Upper lobe of left lung (tissue), 6 donors: ENCODE measurements around the gene GDE1. TPM values are rescaled to one million over a fixed set of nuclear protein-coding genes. Genes with fewer than 3 reads are reported as not detected.
A peak's percentile ranks its signal among the peaks of the same experiment; 100 is the strongest.

ENCODE experiments used
- ATAC-seq, 2 donors: fragments of 200-7000 bp; cut with Tn5 transposase; one replicate each; pipeline ENCODE4 v1.9.1; 2022; ENCODE audit warnings: mild to moderate bottlenecking in 2 of 2, moderate library complexity in 2 of 2; ENCODE audit not compliant: low FRiP score in 2 of 2
- DNase-seq, 2 donors: peaks; one replicate each; pipeline ENCODE4 v3.0.0-alpha.2; 2019 to 2020
- H3K27ac ChIP-seq, 4 donors: fragments of 200-600 bp; sonication (generic); one replicate each; pipeline ENCODE4 v1.5.1; 2016 to 2019
- H3K27me3 ChIP-seq, 4 donors: fragments of 200-600 bp; sonication (generic); one replicate each; pipeline ENCODE4 v1.5.1; 2017 to 2019
- H3K36me3 ChIP-seq, 4 donors: fragments of 200-600 bp; sonication (generic); one replicate each; pipeline ENCODE4 v1.5.1; 2016 to 2019
- H3K4me1 ChIP-seq, 4 donors: fragments of 200-600 bp; sonication (generic); one replicate each; pipeline ENCODE4 v1.5.1; 2018 to 2019
- H3K4me3 ChIP-seq, 4 donors: fragments of 200-600 bp; sonication (generic); one replicate each; pipeline ENCODE4 v1.5.1; 2017 to 2019; ENCODE audit warnings: mild to moderate bottlenecking in 2 of 4, moderate library complexity in 1 of 4
- H3K9me3 ChIP-seq, 4 donors: fragments of 200-600 bp; sonication (generic); one replicate each; pipeline ENCODE4 v1.5.1; 2018 to 2019
- EP300 ChIP-seq, 4 donors: sonication (generic); formaldehyde crosslinking; IDR thresholded peaks; one replicate each; pipeline ENCODE4 v1.5.1; 2017; ENCODE audit warnings: antibody characterized with exemption in 4 of 4, control low read depth in 2 of 4
- POLR2A ChIP-seq, 4 donors: fragments of 450-650 bp; IDR thresholded peaks; one replicate each; pipeline ENCODE4 v1.5.1; 2016 to 2017; ENCODE audit warnings: antibody characterized with exemption in 4 of 4, mild to moderate bottlenecking in 2 of 4
- POLR2AphosphoS5 ChIP-seq, 2 donors: sonication (generic); formaldehyde crosslinking; IDR thresholded peaks; one replicate each; pipeline ENCODE4 v1.5.1; 2017; ENCODE audit warnings: antibody characterized with exemption in 2 of 2
- WGBS, 2 donors: methylation state at CpG; one replicate each; pipeline ENCODE4 v1.1.5; 2017 to 2018; 5-methylcytosine and 5-hydroxymethylcytosine counted together
- total RNA-seq, 6 donors: library from RNA; depleted of rRNA in 4 of 6; stranded (reverse); fragments of >200 nt in 4 of 6; gene quantifications; one replicate each; pipeline versions ENCODE4 v1.1.0 to v1.2.1, GENCODE V29; 2016 to 2021
- TF ChIP-seq, protein P1 (sequence below), 6 experiments: fragments of 450-650 bp in 4 of 6; fragments of 200-600 bp in 2 of 6; sonication (generic) in 2 of 6; IDR thresholded peaks; one replicate each; pipeline ENCODE4 v1.5.1; 2016 to 2019; ENCODE audit warnings: antibody characterized with exemption in 6 of 6
- donor health status: DM: no; HTN: no; CAD: no; lungs with moderate emphysema.
- donor health status: DM: no; HTN: yes; CAD: no; lungs with severe emphysema.

GDE1 gene
- total RNA-seq, 6 donors from 2014 or later = 33.5 to 93.6 (median 88.2) TPM

DNA sequence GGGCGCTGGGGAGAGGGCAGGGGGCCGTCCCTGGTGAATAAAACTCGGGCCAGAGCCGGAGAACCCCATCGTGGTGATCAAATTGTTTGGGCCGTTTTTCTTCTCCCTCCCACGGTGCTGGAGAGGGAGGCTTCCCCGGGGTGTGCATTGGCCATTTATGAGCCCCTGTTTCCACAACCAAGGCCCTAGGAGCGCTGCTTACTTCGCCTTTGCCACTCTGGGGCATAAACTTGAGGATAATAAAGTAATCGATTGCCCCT lies 2.4 kb upstream of the GDE1 start:
- DNase-seq (no peak), ATAC-seq (peak in 1 of 2 donors; percentile 1)
- Histone ChIP-seq H3K9me3 (no peaks in the 10 kb centered on the region), H3K4me1 (peaks cover 36 to 52% (median 43%) of the 10 kb centered on the region in 4 donors), H3K27ac (peak overlapping the region; percentile 73 to 97 (median 92)), H3K27me3 (no peaks in the 10 kb centered on the region), H3K4me3 (peak overlapping the region; percentile 75 to 96 (median 92)), H3K36me3 (peaks cover 0 to 13% (median 7%) of the 10 kb centered on the region in 4 donors)
- TF ChIP-seq EP300 (IDR thresholded peaks at IDR 0.05) (no peak), POLR2AphosphoS5 (IDR thresholded peaks at IDR 0.05) (no peak), POLR2A (IDR thresholded peaks at IDR 0.05) (no peak)
- TF ChIP-seq, protein P1, sequence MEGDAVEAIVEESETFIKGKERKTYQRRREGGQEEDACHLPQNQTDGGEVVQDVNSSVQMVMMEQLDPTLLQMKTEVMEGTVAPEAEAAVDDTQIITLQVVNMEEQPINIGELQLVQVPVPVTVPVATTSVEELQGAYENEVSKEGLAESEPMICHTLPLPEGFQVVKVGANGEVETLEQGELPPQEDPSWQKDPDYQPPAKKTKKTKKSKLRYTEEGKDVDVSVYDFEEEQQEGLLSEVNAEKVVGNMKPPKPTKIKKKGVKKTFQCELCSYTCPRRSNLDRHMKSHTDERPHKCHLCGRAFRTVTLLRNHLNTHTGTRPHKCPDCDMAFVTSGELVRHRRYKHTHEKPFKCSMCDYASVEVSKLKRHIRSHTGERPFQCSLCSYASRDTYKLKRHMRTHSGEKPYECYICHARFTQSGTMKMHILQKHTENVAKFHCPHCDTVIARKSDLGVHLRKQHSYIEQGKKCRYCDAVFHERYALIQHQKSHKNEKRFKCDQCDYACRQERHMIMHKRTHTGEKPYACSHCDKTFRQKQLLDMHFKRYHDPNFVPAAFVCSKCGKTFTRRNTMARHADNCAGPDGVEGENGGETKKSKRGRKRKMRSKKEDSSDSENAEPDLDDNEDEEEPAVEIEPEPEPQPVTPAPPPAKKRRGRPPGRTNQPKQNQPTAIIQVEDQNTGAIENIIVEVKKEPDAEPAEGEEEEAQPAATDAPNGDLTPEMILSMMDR (IDR thresholded peaks at IDR 0.05) = no peak
- WGBS, 2 donors = 1 to 2% methylated on average over 9 to 11 of the region's 11 CpGs

DNA sequence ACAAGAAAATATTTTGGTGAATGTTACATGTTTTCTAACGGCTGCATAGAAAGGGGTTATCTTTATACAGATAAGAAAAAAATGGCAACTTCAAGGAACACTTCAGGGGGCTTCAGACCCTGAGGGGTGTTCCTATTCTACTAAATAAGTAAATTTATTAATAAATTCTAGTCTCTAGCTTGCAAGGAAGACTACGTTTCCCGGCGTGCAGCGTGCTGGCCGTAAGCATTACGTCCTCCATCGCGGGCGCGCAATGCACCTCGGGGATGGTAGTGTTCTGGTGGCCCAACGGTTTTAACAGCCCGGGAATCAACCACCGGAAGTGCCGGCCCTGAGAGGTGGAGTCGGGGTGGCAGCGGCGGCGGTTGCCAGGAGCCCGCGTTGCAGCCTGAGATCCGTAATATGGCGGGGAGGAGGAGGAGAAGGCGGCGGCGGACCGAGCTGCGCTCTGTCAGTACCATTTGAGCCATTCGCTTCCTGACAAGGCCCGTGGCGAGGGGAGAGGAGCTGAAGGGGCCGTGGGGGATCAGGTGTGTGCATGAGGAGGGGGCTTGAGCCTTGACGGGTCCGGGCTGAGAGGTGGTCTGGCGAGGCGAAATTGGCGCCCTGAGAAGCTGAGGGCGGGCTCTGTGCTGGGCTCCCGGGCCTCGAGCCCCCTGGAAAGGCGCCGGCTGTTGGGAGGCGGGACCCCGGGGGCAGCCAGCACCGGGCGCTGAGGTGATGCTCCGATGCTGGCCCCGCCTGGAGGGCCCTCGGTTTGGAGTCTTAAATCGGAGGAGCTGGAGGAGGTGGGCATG lies 1.9 kb upstream of the GDE1 start, which contains the start of gene CCP110:
Gene CCP110, plus strand, starts transcription at position 384 of the 797 bp plus-strand sequence. CDS start 3,940 bp downstream, outside the sequence.
- DNase-seq (peak; percentile 96 to 99), ATAC-seq (peak; percentile 94)
- peak within 1 kb of the TSS; percentile 75 to 96 (median 92) for H3K4me3 ChIP-seq
- 1 to 2% methylated on average over 36 of the region's 51 CpGs for WGBS, 2 donors
- H3K36me3 ChIP-seq = peaks cover 0 to 8% (median 4%) of the 10 kb centered on the region in 4 donors
- no peaks in the 10 kb centered on the region for H3K27me3 ChIP-seq
- H3K9me3 ChIP-seq = no peaks in the 10 kb centered on the region
- TF ChIP-seq POLR2AphosphoS5 (IDR thresholded peaks at IDR 0.05) (peak; percentile 69 to 79), EP300 (IDR thresholded peaks at IDR 0.05) (no peak), POLR2A (IDR thresholded peaks at IDR 0.05) (peak in 3 of 4 donors; percentile 57 to 79 (median 72))
- TF ChIP-seq, protein P1 (IDR thresholded peaks at IDR 0.05) = peak in 2 of 6 experiments; percentile 8 to 10
- H3K27ac ChIP-seq = peak within 1 kb of the TSS; percentile 90 to 97 (median 96)
- peaks cover 40 to 57% (median 48%) of the 10 kb centered on the region in 4 donors for H3K4me1 ChIP-seq

DNA sequence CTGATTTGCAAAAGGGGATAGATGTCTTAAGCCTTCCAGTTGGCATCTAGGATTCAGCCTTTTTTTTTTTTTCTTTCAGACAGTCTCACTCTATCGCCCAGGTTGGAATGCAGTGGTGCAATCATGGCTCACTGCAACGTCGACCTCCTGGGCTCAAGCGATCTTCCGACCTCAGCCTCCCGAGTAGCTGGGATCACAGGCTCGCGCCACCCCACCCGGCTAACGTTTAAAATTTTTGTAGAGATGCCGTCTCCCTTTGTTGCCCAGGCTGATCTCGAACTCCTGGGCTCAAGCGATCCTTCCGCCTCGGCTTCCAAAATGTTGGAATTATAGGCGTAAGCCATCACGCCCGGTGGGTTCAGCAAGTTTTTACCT lies 1.3 kb upstream of the GDE1 start:
- no peaks in the 10 kb centered on the region for H3K9me3 ChIP-seq
- peaks cover 0 to 2% (median 0%) of the 10 kb centered on the region in 4 donors for H3K36me3 ChIP-seq
- H3K27ac ChIP-seq = peak overlapping the region; percentile 90 to 97 (median 96)
- WGBS, 2 donors = 63 to 72% methylated on average over 18 of the region's 18 CpGs
- DNase-seq (peak in 1 of 2 donors; percentile 10), ATAC-seq (no peak)
- peak overlapping the region in 2 of 4 donors; percentile 93 to 96 for H3K4me3 ChIP-seq
- H3K4me1 ChIP-seq = peaks cover 41 to 63% (median 53%) of the 10 kb centered on the region in 4 donors
- H3K27me3 ChIP-seq = no peaks in the 10 kb centered on the region
- TF ChIP-seq POLR2AphosphoS5 (IDR thresholded peaks at IDR 0.05) (no peak), POLR2A (IDR thresholded peaks at IDR 0.05) (no peak), EP300 (IDR thresholded peaks at IDR 0.05) (no peak)
- TF ChIP-seq, protein P1 (IDR thresholded peaks at IDR 0.05) = no peak

DNA sequence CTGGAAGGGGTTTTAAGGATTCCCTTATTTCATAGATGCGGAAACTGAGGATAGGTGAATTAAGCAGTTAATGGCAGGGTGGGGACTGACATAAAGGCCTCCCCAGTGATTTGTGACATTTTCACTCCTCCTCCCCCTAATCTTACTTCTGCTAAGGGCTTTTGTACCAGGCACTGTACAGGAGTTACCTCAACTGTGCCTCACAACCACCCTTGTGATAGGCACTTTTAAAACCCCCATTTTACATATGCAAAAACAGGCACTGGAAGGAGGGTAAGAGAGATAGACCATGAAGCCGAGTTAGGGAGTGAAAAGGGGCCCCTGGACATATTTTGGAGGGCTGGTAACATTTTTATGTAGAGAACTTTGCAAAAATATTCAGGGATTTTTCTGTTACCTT lies 862 bp upstream of the GDE1 start:
- ATAC-seq (no peak), DNase-seq (no peak)
- Histone ChIP-seq H3K36me3 (no peaks in the 10 kb centered on the region), H3K9me3 (no peaks in the 10 kb centered on the region), H3K27me3 (no peaks in the 10 kb centered on the region), H3K4me1 (peaks cover 41 to 67% (median 54%) of the 10 kb centered on the region in 4 donors), H3K4me3 (no peak overlapping the region), H3K27ac (peak overlapping the region; percentile 90 to 97 (median 96))
- WGBS, 2 donors = 63 to 82% methylated on average over 2 of the region's 2 CpGs
- TF ChIP-seq, protein P1 (IDR thresholded peaks at IDR 0.05) = no peak
- TF ChIP-seq POLR2AphosphoS5 (IDR thresholded peaks at IDR 0.05) (no peak), EP300 (IDR thresholded peaks at IDR 0.05) (no peak), POLR2A (IDR thresholded peaks at IDR 0.05) (no peak)
